ENCODE data around the gene SYNPO.

The SYNPO gene

GRCh38 chr5:150615141-150615699 lies 25.2 kb upstream of the SYNPO start:
- no peaks in the 10 kb centered on the region for H3K36me3 ChIP-seq (ENCODE audit: insufficient read depth)
- no peaks in the 10 kb centered on the region for H4K20me1 ChIP-seq (ENCODE audit: insufficient read depth)
- no peaks in the 10 kb centered on the region for H3K4me1 ChIP-seq (ENCODE audit: low read depth, poor library complexity, severe bottlenecking)
- no peak overlapping the region for H3K4me2 ChIP-seq
- H2AFZ ChIP-seq (ENCODE audit: low read depth), result no peak overlapping the region
- no peak overlapping the region for H3K27ac ChIP-seq
- no peak for TF ChIP-seq CTCF (conservative IDR thresholded peaks at IDR 0.05; ENCODE audit: low read depth, low read length)
- H3K79me2 ChIP-seq (ENCODE audit: insufficient read depth, low read depth), result no peaks in the 10 kb centered on the region
- no peaks in the 10 kb centered on the region for H3K27me3 ChIP-seq (ENCODE audit: insufficient read depth, low read depth)
- no peak overlapping the region for H3K9ac ChIP-seq
- H3K4me3 ChIP-seq (IDR thresholded peaks at IDR 0.05; ENCODE audit: insufficient read depth, low read depth, low read length), result no peak overlapping the region

GRCh38 chr5:150616024-150616470 lies 24.4 kb upstream of the SYNPO start:
- H3K4me3 ChIP-seq (IDR thresholded peaks at IDR 0.05; ENCODE audit: insufficient read depth, low read depth, low read length), result no peak overlapping the region
- no peaks in the 10 kb centered on the region for H3K36me3 ChIP-seq (ENCODE audit: insufficient read depth)
- no peaks in the 10 kb centered on the region for H3K79me2 ChIP-seq (ENCODE audit: insufficient read depth, low read depth)
- no peak overlapping the region for H3K4me2 ChIP-seq
- no peaks in the 10 kb centered on the region for H3K27me3 ChIP-seq (ENCODE audit: insufficient read depth, low read depth)
- H3K4me1 ChIP-seq (ENCODE audit: low read depth, poor library complexity, severe bottlenecking), result no peaks in the 10 kb centered on the region
- H3K27ac ChIP-seq, result no peak overlapping the region
- H4K20me1 ChIP-seq (ENCODE audit: insufficient read depth), result no peaks in the 10 kb centered on the region
- TF ChIP-seq CTCF (conservative IDR thresholded peaks at IDR 0.05; ENCODE audit: low read depth, low read length), result no peak
- no peak overlapping the region for H2AFZ ChIP-seq (ENCODE audit: low read depth)
- no peak overlapping the region for H3K9ac ChIP-seq

GRCh38 chr5:150616506-150616905 lies 24.0 kb upstream of the SYNPO start:
- Histone ChIP-seq H3K36me3 (ENCODE audit: insufficient read depth) (no peaks in the 10 kb centered on the region), H3K4me3 (IDR thresholded peaks at IDR 0.05; ENCODE audit: insufficient read depth, low read depth, low read length) (no peak overlapping the region), H3K4me2 (no peak overlapping the region), H3K27me3 (ENCODE audit: insufficient read depth, low read depth) (no peaks in the 10 kb centered on the region), H4K20me1 (ENCODE audit: insufficient read depth) (no peaks in the 10 kb centered on the region), H3K9ac (no peak overlapping the region), H3K27ac (no peak overlapping the region), H2AFZ (ENCODE audit: low read depth) (no peak overlapping the region), H3K4me1 (ENCODE audit: low read depth, poor library complexity, severe bottlenecking) (no peaks in the 10 kb centered on the region), H3K79me2 (ENCODE audit: insufficient read depth, low read depth) (no peaks in the 10 kb centered on the region)
- no peak for TF ChIP-seq CTCF (conservative IDR thresholded peaks at IDR 0.05; ENCODE audit: low read depth, low read length)

GRCh38 chr5:150618163-150618562 lies 22.3 kb upstream of the SYNPO start:
- no peak overlapping the region for H3K4me3 ChIP-seq (IDR thresholded peaks at IDR 0.05; ENCODE audit: insufficient read depth, low read depth, low read length)
- no peak for TF ChIP-seq CTCF (conservative IDR thresholded peaks at IDR 0.05; ENCODE audit: low read depth, low read length)
- no peaks in the 10 kb centered on the region for H3K4me1 ChIP-seq (ENCODE audit: low read depth, poor library complexity, severe bottlenecking)
- H3K9ac ChIP-seq, result no peak overlapping the region
- H3K36me3 ChIP-seq (ENCODE audit: insufficient read depth), result no peaks in the 10 kb centered on the region
- no peaks in the 10 kb centered on the region for H3K27me3 ChIP-seq (ENCODE audit: insufficient read depth, low read depth)
- no peaks in the 10 kb centered on the region for H3K79me2 ChIP-seq (ENCODE audit: insufficient read depth, low read depth)
- H4K20me1 ChIP-seq (ENCODE audit: insufficient read depth), result no peaks in the 10 kb centered on the region
- H3K4me2 ChIP-seq, result no peak overlapping the region
- no peak overlapping the region for H2AFZ ChIP-seq (ENCODE audit: low read depth)
- H3K27ac ChIP-seq, result no peak overlapping the region

Measured in KMS-11 (cell line).